Mammary epithelial cell (primary cell): Measurements from ENCODE around the gene FXYD6.

Experiments
- EZH2 ChIP-seq: IDR thresholded peaks from 2 replicates; pipeline ENCODE4 v1.6.1; 2012; ENCODE audit warnings: low read length, inconsistent platforms, borderline replicate concordance
- TF ChIP-seq, protein P1 (sequence below), 2 donors: IDR thresholded peaks in 1 of 2; conservative IDR thresholded peaks in 1 of 2; 2 replicates each; pipeline ENCODE4 v1.5.1; 2011 to 2012; ENCODE audit warnings: inconsistent platforms in 2 of 2, low read length in 2 of 2, mild to moderate bottlenecking in 2 of 2, control low read depth in 1 of 2, low read depth in 1 of 2; ENCODE audit not compliant: insufficient read depth in 1 of 2; ENCODE audit errors: extremely low read depth in 1 of 2

GRCh38 chr11:117818041-117818873 is 58.2 kb downstream of the FXYD6 start:
- TF ChIP-seq EZH2, result no peak
- TF ChIP-seq, protein P1, sequence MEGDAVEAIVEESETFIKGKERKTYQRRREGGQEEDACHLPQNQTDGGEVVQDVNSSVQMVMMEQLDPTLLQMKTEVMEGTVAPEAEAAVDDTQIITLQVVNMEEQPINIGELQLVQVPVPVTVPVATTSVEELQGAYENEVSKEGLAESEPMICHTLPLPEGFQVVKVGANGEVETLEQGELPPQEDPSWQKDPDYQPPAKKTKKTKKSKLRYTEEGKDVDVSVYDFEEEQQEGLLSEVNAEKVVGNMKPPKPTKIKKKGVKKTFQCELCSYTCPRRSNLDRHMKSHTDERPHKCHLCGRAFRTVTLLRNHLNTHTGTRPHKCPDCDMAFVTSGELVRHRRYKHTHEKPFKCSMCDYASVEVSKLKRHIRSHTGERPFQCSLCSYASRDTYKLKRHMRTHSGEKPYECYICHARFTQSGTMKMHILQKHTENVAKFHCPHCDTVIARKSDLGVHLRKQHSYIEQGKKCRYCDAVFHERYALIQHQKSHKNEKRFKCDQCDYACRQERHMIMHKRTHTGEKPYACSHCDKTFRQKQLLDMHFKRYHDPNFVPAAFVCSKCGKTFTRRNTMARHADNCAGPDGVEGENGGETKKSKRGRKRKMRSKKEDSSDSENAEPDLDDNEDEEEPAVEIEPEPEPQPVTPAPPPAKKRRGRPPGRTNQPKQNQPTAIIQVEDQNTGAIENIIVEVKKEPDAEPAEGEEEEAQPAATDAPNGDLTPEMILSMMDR (conservative IDR thresholded peaks at IDR 0.05 in 1 of 2, IDR thresholded peaks at IDR 0.05 in 1 of 2; ENCODE audit: extremely low read depth in 1 of 2, insufficient read depth in 1 of 2, low read depth in 1 of 2, low read length in 2 of 2), result no peak
